ENCODE results near the gene NTRK2. TPM values are rescaled to one million over a fixed set of nuclear protein-coding genes. Genes with fewer than 3 reads are reported as not detected.

The NTRK2 gene
- total RNA-seq, 6 experiments from 2014 or later: 0.11 to 0.83 (median 0.25) TPM

- Mint-ChIP-seq H3K27me3 (ENCODE audit: insufficient read depth) (no peaks in the 10 kb centered on the region), H3K36me3 (ENCODE audit: low read depth) (no peaks in the 10 kb centered on the region), H3K9me3 (no peaks in the 10 kb centered on the region; the same call in 1 of the 2 replicates), H3K4me1 (ENCODE audit: low read depth) (peaks cover 8% of the 10 kb centered on the region; the same call in 1 of the 2 replicates), H3K27ac (no peak overlapping the region), H3K4me3 (no peak overlapping the region)
- TF ChIP-seq CTCF (IDR thresholded peaks at IDR 0.05): no peak
- no peak for DNase-seq
These were observed 110.9 kb downstream of the NTRK2 start for GRCh38 chr9:84780385-84780784.

- peak; percentile 80 for TF ChIP-seq CTCF (IDR thresholded peaks at IDR 0.05)
- Mint-ChIP-seq H3K9me3 (no peaks in the 10 kb centered on the region; the same call in 1 of the 2 replicates), H3K4me3 (no peak overlapping the region), H3K27me3 (ENCODE audit: insufficient read depth) (no peaks in the 10 kb centered on the region), H3K4me1 (ENCODE audit: low read depth) (peaks cover 8% of the 10 kb centered on the region; the same call in 1 of the 2 replicates), H3K27ac (no peak overlapping the region), H3K36me3 (ENCODE audit: low read depth) (no peaks in the 10 kb centered on the region)
- DNase-seq: no peak
These were observed 111.9 kb downstream of the NTRK2 start for GRCh38 chr9:84781458-84781857.

GRCh38 chr9:84781931-84782866, 112.7 kb downstream of the NTRK2 start:
- no peak for DNase-seq
- H3K27me3 Mint-ChIP-seq (ENCODE audit: insufficient read depth): no peaks in the 10 kb centered on the region
- no peak for TF ChIP-seq CTCF (IDR thresholded peaks at IDR 0.05)
- peaks cover 8% of the 10 kb centered on the region; the same call in 1 of the 2 replicates for H3K4me1 Mint-ChIP-seq (ENCODE audit: low read depth)
- H3K27ac Mint-ChIP-seq: no peak overlapping the region
- H3K9me3 Mint-ChIP-seq: no peaks in the 10 kb centered on the region; the same call in 1 of the 2 replicates
- no peaks in the 10 kb centered on the region for H3K36me3 Mint-ChIP-seq (ENCODE audit: low read depth)
- H3K4me3 Mint-ChIP-seq: no peak overlapping the region; the same call in 1 of the 2 replicates

GRCh38 chr9:84785792-84786547, 116.4 kb downstream of the NTRK2 start:
- no peak overlapping the region for H3K4me3 Mint-ChIP-seq
- H3K27ac Mint-ChIP-seq: no peak overlapping the region
- H3K9me3 Mint-ChIP-seq: peaks cover 3% of the 10 kb centered on the region; the same call in 1 of the 2 replicates
- DNase-seq: no peak
- peaks cover 8% of the 10 kb centered on the region; the same call in 1 of the 2 replicates for H3K4me1 Mint-ChIP-seq (ENCODE audit: low read depth)
- H3K36me3 Mint-ChIP-seq (ENCODE audit: low read depth): peaks cover 5% of the 10 kb centered on the region; the same call in 1 of the 2 replicates
- no peak for TF ChIP-seq CTCF (IDR thresholded peaks at IDR 0.05)
- H3K27me3 Mint-ChIP-seq (ENCODE audit: insufficient read depth): peaks cover 3% of the 10 kb centered on the region; the same call in 1 of the 2 replicates

GRCh38 chr9:84788803-84789462, 119.4 kb downstream of the NTRK2 start:
- peaks cover 3% of the 10 kb centered on the region; the same call in 1 of the 2 replicates for H3K9me3 Mint-ChIP-seq
- H3K36me3 Mint-ChIP-seq (ENCODE audit: low read depth): peaks cover 5% of the 10 kb centered on the region; the same call in 1 of the 2 replicates
- H3K27me3 Mint-ChIP-seq (ENCODE audit: insufficient read depth): peaks cover 3% of the 10 kb centered on the region; the same call in 1 of the 2 replicates
- peaks cover 19% of the 10 kb centered on the region; the same call in 1 of the 2 replicates for H3K4me1 Mint-ChIP-seq (ENCODE audit: low read depth)
- no peak overlapping the region for H3K4me3 Mint-ChIP-seq
- no peak for DNase-seq
- no peak for TF ChIP-seq CTCF (IDR thresholded peaks at IDR 0.05)
- H3K27ac Mint-ChIP-seq: no peak overlapping the region

Data from HFFc6 (cell line).